ENCODE measurements around the gene LETM1.

The LETM1 gene

GRCh38 chr4:1862961-1863296 is 7.0 kb upstream of the LETM1 start:
- no peak for DNase-seq (ENCODE audit: low read depth)
- H3K4me3 ChIP-seq (ENCODE audit: low read depth, low read length): no peak overlapping the region
- no peak for TF ChIP-seq CTCF (IDR thresholded peaks at IDR 0.05; ENCODE audit: insufficient read depth, low read depth, low read length, missing control alignments)

GRCh38 chr4:1862055-1862911 is 6.3 kb upstream of the LETM1 start:
- TF ChIP-seq CTCF (IDR thresholded peaks at IDR 0.05; ENCODE audit: insufficient read depth, low read depth, low read length, missing control alignments): no peak
- no peak for DNase-seq (ENCODE audit: low read depth)
- peak overlapping the region; percentile 28 for H3K4me3 ChIP-seq (ENCODE audit: low read depth, low read length)

GRCh38 chr4:1859389-1859753 is 3.4 kb upstream of the LETM1 start:
- H3K4me3 ChIP-seq (ENCODE audit: low read depth, low read length): no peak overlapping the region
- DNase-seq (ENCODE audit: low read depth): no peak
- TF ChIP-seq CTCF (IDR thresholded peaks at IDR 0.05; ENCODE audit: insufficient read depth, low read depth, low read length, missing control alignments): no peak

GRCh38 chr4:1857931-1858330 is 2.0 kb upstream of the LETM1 start:
- DNase-seq (ENCODE audit: low read depth): no peak
- TF ChIP-seq CTCF (IDR thresholded peaks at IDR 0.05; ENCODE audit: insufficient read depth, low read depth, low read length, missing control alignments): no peak
- H3K4me3 ChIP-seq (ENCODE audit: low read depth, low read length): no peak overlapping the region

- no peak for TF ChIP-seq CTCF (IDR thresholded peaks at IDR 0.05; ENCODE audit: insufficient read depth, low read depth, low read length, missing control alignments)
- no peak for DNase-seq (ENCODE audit: low read depth)
Measured at GRCh38 chr4:1856943-1857699, 1.2 kb upstream of the LETM1 start.

GRCh38 chr4:1855333-1856070 is 454 bp downstream of the LETM1 start:
- peak; percentile 42 for DNase-seq (ENCODE audit: low read depth)
- no peak for TF ChIP-seq CTCF (IDR thresholded peaks at IDR 0.05; ENCODE audit: insufficient read depth, low read depth, low read length, missing control alignments)

More at GRCh38 chr4:1856943-1857699, 1.2 kb upstream of the LETM1 start:
- H3K4me3 ChIP-seq (ENCODE audit: low read depth, low read length): peak overlapping the region; percentile 80

More at GRCh38 chr4:1855333-1856070, 454 bp downstream of the LETM1 start:
- H3K4me3 ChIP-seq (ENCODE audit: low read depth, low read length): peak overlapping the region; percentile 80
